ENCODE results near the gene LRRTM2.

DNA sequence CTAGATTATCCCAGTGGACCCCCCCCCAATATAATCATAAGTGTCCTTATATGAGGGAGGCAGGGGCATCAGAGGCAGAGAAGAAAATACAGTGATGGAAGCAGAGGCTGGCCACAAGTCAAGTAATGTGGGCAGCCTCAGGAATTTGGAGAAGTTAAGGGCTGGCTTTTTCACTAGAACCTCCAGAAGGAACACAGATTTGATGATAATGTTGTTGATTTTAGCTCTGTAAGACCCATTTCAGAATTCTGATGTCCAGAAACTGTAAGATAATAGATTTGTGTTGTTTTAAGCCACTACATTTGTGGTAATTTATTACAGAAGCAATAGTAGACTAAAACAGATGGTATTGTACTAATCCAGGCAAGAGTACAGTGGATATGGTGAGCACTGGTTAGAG lies 36.3 kb upstream of the LRRTM2 start:
- TF ChIP-seq, protein P1, sequence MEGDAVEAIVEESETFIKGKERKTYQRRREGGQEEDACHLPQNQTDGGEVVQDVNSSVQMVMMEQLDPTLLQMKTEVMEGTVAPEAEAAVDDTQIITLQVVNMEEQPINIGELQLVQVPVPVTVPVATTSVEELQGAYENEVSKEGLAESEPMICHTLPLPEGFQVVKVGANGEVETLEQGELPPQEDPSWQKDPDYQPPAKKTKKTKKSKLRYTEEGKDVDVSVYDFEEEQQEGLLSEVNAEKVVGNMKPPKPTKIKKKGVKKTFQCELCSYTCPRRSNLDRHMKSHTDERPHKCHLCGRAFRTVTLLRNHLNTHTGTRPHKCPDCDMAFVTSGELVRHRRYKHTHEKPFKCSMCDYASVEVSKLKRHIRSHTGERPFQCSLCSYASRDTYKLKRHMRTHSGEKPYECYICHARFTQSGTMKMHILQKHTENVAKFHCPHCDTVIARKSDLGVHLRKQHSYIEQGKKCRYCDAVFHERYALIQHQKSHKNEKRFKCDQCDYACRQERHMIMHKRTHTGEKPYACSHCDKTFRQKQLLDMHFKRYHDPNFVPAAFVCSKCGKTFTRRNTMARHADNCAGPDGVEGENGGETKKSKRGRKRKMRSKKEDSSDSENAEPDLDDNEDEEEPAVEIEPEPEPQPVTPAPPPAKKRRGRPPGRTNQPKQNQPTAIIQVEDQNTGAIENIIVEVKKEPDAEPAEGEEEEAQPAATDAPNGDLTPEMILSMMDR (IDR thresholded peaks at IDR 0.05): no peak
- TF ChIP-seq POLR2A (IDR thresholded peaks at IDR 0.05) (no peak), POLR2AphosphoS5 (IDR thresholded peaks at IDR 0.05) (no peak)

All from prostate gland (tissue), 2 donors.